K562 (cell line): ENCODE data around the gene TMEM170A. TPM values are rescaled to one million over a fixed set of nuclear protein-coding genes. Genes with fewer than 3 reads are reported as not detected.
A peak's percentile ranks its signal among the peaks of the same experiment; 100 is the strongest.

ENCODE experiments used
- C11orf30 ChIP-seq: fragments of 450-650 bp; IDR thresholded peaks from 2 replicates; pipeline ENCODE4 v1.6.1; 2016; ENCODE audit warnings: low read depth, mild to moderate bottlenecking
- CBX8 ChIP-seq: fragments of 200-600 bp; sonication (generic); IDR thresholded peaks from 2 replicates; pipeline ENCODE4 v1.6.1; 2012; ENCODE audit warnings: borderline replicate concordance, mixed run types, low read depth, mild to moderate bottlenecking, moderate library complexity, mixed read lengths, low read length, control low read depth, inconsistent platforms; ENCODE audit not compliant: poor library complexity, severe bottlenecking; ENCODE audit errors: extremely low read depth
- CEBPB ChIP-seq: fragments of 450-650 bp; IDR thresholded peaks from 2 replicates; pipeline ENCODE4 v1.6.1; 2016; ENCODE audit warnings: missing genetic modification characterization, missing compliant biosample characterization
- FOXA1 ChIP-seq: fragments of 450-650 bp; IDR thresholded peaks from 2 replicates; pipeline ENCODE4 v1.6.1; 2016; ENCODE audit warnings: mild to moderate bottlenecking, borderline replicate concordance
- HNRNPK ChIP-seq: fragments of 200-400 bp; formaldehyde crosslinking; IDR thresholded peaks from one replicate; pipeline ENCODE4 v1.6.1; 2018; ENCODE audit warnings: mild to moderate bottlenecking, low read depth, low read length; ENCODE audit not compliant: poor library complexity, severe bottlenecking
- MAFF ChIP-seq: IDR thresholded peaks from 2 replicates; pipeline ENCODE4 v1.6.1; 2012; ENCODE audit warnings: low read length, improper control_type of control experiment
- MTA3 ChIP-seq: fragments of 450-650 bp; formaldehyde crosslinking; IDR thresholded peaks from 2 replicates; pipeline ENCODE4 v1.6.1; 2017; ENCODE audit warnings: mild to moderate bottlenecking, borderline replicate concordance
- MXI1 ChIP-seq: IDR thresholded peaks from 2 replicates; pipeline ENCODE4 v1.6.1; 2011; ENCODE audit warnings: low read depth, mild to moderate bottlenecking, improper control_type of control experiment, low read length
- PML ChIP-seq: IDR thresholded peaks from 2 replicates; pipeline ENCODE4 v1.6.1; 2012; ENCODE audit warnings: low read length, inconsistent platforms
- PTBP1 ChIP-seq: fragments of 200-400 bp; formaldehyde crosslinking; IDR thresholded peaks from 2 replicates; pipeline ENCODE4 v1.6.1; 2017; ENCODE audit warnings: low read depth, low read length
- RBM34 ChIP-seq: fragments of 200-400 bp; formaldehyde crosslinking; IDR thresholded peaks from 2 replicates; pipeline ENCODE4 v1.6.1; 2018; ENCODE audit warnings: low read length, borderline replicate concordance; ENCODE audit not compliant: insufficient read depth
- RHOXF2B ChIP-seq: fragments of 250-450 bp; sonication (Bioruptor Pico); conservative IDR thresholded peaks from 2 replicates; pipeline ENCODE4 v1.5.1; 2021
- SMAD3 ChIP-seq: fragments of 450-650 bp; formaldehyde crosslinking; conservative IDR thresholded peaks from 2 replicates; pipeline ENCODE4 v1.4.0; 2020; ENCODE audit warnings: mild to moderate bottlenecking
- SMARCC2 ChIP-seq: fragments of 450-650 bp; IDR thresholded peaks from 2 replicates; pipeline ENCODE4 v1.6.1; 2017; ENCODE audit warnings: antibody characterized with exemption, moderate library complexity, mild to moderate bottlenecking, low read depth
- TRIM25 ChIP-seq: fragments of 450-650 bp; IDR thresholded peaks from 2 replicates; pipeline ENCODE4 v1.7.0; 2016; ENCODE audit warnings: borderline replicate concordance
- ZNF224 ChIP-seq: sonication (generic); formaldehyde crosslinking; IDR thresholded peaks from 2 replicates; pipeline ENCODE4 v1.8.0; 2022; ENCODE audit warnings: mild to moderate bottlenecking, missing genetic modification reagents
- ZNF354B ChIP-seq: fragments of 250-450 bp; sonication (Bioruptor Pico); IDR thresholded peaks from 2 replicates; pipeline ENCODE4 v1.4.0; 2020
- ZNF75A ChIP-seq: fragments of 450-650 bp; formaldehyde crosslinking; IDR thresholded peaks from 2 replicates; pipeline ENCODE4 v1.4.0; 2020; ENCODE audit warnings: mild to moderate bottlenecking
- polyA plus RNA-seq, 8 experiments: library from polyadenylated mRNA; depleted of rRNA in 4 of 8; stranded (reverse) in 5 of 8; unstranded in 3 of 8; fragments of >200 nt; fragmentation: Nextera tagmentation in 2 of 8; fragmentation: Illumina TruSeq in 1 of 8; extraction: Ambion mirVana in 2 of 8; extraction: Trizol in 1 of 8; gene quantifications; 2 replicates each; pipeline versions ENCODE4 v1.2.1 to v1.2.3, GENCODE V29; 2011 to 2014; ENCODE audit warnings: inconsistent platforms in 1 of 8, missing spikeins in 1 of 8
- total RNA-seq, 7 experiments: library from RNA; depleted of rRNA in 6 of 7; stranded (reverse); fragments of >200 nt in 6 of 7; fragmentation: Illumina TruSeq in 2 of 7; extraction: Trizol in 2 of 7; gene quantifications; 2 replicates each; pipeline versions ENCODE4 v1.2.1 to v1.2.3, GENCODE V29; 2011 to 2021; ENCODE audit warnings: low replicate concordance in 1 of 7
- TF ChIP-seq, protein P1 (sequence below): fragments of 450-650 bp; IDR thresholded peaks from 2 replicates; pipeline ENCODE4 v1.6.1; 2016; ENCODE audit warnings: low read depth

The TMEM170A gene
- total and polyA plus RNA-seq, 9 of the 15 experiments (the other 6 are each of a cell fraction or from before 2014, with no cell fraction given), result 6.1 to 30.2 (median 15.0) TPM

- TF ChIP-seq, protein P1, sequence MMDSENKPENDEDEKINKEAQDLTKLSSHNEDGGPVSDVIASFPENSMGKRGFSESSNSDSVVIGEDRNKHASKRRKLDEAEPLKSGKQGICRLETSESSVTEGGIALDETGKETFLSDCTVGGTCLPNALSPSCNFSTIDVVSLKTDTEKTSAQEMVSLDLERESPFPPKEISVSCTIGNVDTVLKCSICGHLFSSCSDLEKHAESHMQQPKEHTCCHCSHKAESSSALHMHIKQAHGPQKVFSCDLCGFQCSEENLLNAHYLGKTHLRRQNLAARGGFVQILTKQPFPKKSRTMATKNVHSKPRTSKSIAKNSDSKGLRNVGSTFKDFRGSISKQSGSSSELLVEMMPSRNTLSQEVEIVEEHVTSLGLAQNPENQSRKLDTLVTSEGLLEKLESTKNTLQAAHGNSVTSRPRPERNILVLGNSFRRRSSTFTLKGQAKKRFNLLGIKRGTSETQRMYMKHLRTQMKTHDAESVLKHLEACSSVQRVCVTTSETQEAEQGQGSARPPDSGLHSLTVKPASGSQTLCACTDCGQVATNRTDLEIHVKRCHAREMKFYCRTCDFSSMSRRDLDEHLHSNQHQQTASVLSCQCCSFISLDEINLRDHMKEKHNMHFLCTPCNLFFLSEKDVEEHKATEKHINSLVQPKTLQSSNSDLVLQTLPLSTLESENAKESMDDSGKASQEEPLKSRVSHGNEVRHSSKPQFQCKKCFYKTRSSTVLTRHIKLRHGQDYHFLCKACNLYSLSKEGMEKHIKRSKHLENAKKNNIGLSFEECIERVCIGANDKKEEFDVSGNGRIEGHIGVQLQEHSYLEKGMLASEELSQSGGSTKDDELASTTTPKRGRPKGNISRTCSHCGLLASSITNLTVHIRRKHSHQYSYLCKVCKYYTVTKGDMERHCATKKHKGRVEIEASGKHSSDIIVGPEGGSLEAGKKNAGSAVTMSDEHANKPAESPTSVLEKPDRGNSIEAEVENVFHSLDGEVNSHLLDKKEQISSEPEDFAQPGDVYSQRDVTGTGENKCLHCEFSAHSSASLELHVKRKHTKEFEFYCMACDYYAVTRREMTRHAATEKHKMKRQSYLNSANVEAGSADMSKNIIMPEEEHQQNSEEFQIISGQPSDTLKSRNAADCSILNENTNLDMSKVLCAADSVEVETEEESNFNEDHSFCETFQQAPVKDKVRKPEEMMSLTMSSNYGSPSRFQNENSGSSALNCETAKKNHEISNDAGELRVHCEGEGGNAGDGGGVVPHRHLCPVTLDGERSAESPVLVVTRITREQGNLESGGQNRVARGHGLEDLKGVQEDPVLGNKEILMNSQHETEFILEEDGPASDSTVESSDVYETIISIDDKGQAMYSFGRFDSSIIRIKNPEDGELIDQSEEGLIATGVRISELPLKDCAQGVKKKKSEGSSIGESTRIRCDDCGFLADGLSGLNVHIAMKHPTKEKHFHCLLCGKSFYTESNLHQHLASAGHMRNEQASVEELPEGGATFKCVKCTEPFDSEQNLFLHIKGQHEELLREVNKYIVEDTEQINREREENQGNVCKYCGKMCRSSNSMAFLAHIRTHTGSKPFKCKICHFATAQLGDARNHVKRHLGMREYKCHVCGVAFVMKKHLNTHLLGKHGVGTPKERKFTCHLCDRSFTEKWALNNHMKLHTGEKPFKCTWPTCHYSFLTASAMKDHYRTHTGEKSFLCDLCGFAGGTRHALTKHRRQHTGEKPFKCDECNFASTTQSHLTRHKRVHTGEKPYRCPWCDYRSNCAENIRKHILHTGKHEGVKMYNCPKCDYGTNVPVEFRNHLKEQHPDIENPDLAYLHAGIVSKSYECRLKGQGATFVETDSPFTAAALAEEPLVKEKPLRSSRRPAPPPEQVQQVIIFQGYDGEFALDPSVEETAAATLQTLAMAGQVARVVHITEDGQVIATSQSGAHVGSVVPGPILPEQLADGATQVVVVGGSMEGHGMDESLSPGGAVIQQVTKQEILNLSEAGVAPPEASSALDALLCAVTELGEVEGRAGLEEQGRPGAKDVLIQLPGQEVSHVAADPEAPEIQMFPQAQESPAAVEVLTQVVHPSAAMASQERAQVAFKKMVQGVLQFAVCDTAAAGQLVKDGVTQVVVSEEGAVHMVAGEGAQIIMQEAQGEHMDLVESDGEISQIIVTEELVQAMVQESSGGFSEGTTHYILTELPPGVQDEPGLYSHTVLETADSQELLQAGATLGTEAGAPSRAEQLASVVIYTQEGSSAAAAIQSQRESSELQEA, result no peak
- no peak for TF ChIP-seq MAFF
- 0 out of 2 replicates have a peak, but pooled peaks have one; percentile 3 for TF ChIP-seq C11orf30
- no peak for TF ChIP-seq RHOXF2B (CRISPR knock-in tag)
- no peak for TF ChIP-seq ZNF75A
- TF ChIP-seq PTBP1, result no peak
- TF ChIP-seq CEBPB (tag), result no peak
- no peak for TF ChIP-seq ZNF224 (CRISPR knock-in tag)
- no peak for TF ChIP-seq TRIM25
- no peak for TF ChIP-seq RBM34
- TF ChIP-seq SMARCC2, result no peak
- TF ChIP-seq SMAD3 (CRISPR knock-in tag), result no peak
- no peak for TF ChIP-seq ZNF354B (CRISPR knock-in tag)
- TF ChIP-seq MTA3, result peak; percentile 36; the same call in 1 of the 2 replicates
- TF ChIP-seq FOXA1, result no peak
- no peak for TF ChIP-seq HNRNPK
- no peak; the same call in 1 of the 2 replicates for TF ChIP-seq PML
- no peak for TF ChIP-seq CBX8
- peak; percentile 90 for TF ChIP-seq MXI1
Measured at GRCh38 chr16:75432828-75433731, 31.4 kb downstream of the TMEM170A start, which contains the start of gene CFDP1 (continued).
